HCEC 1CT (cell line): Measurements from ENCODE around the gene BABAM2.
"Not testable (repeated sequence)": the region's sequence is repeated elsewhere in the genome, so short reads cannot be mapped to it uniquely, and the experiment has no call there.

Experiments
- DNase-seq: peaks from one replicate; pipeline ENCODE4 v3.0.0-alpha.2; 2017

The BABAM2 gene

GRCh38 chr2:27988306-27988705, 97.8 kb downstream of the BABAM2 start:
- no peak for DNase-seq

- DNase-seq: no peak
These were observed 98.2 kb downstream of the BABAM2 start for GRCh38 chr2:27988718-27989117.

GRCh38 chr2:27989149-27989548, 98.6 kb downstream of the BABAM2 start:
- DNase-seq: no peak

- DNase-seq: no peak
These were observed 99.6 kb downstream of the BABAM2 start for GRCh38 chr2:27990030-27990590.

GRCh38 chr2:27991146-27991545, 100.6 kb downstream of the BABAM2 start:
- no peak for DNase-seq

GRCh38 chr2:27992787-27993401, 102.4 kb downstream of the BABAM2 start:
- peak; percentile 82 for DNase-seq

- DNase-seq: no peak
These were observed 102.9 kb downstream of the BABAM2 start for GRCh38 chr2:27993402-27993787.

GRCh38 chr2:27993950-27994728, 103.6 kb downstream of the BABAM2 start:
- DNase-seq: no peak

- DNase-seq: no peak
These were observed 105.8 kb downstream of the BABAM2 start for GRCh38 chr2:27996156-27996922.

- no peak for DNase-seq
These were observed 109.8 kb downstream of the BABAM2 start for GRCh38 chr2:28000287-28000686.

GRCh38 chr2:28002181-28002580, 111.7 kb downstream of the BABAM2 start:
- DNase-seq: peak; percentile 16

GRCh38 chr2:28004086-28004485, 113.6 kb downstream of the BABAM2 start:
- peak; percentile 91 for DNase-seq

- DNase-seq: no peak
These were observed 119.2 kb downstream of the BABAM2 start for GRCh38 chr2:28009732-28010131.

- no peak for DNase-seq
These were observed 120.8 kb downstream of the BABAM2 start for GRCh38 chr2:28011322-28011737.

GRCh38 chr2:28018474-28018873, 127.9 kb downstream of the BABAM2 start:
- DNase-seq: not testable (repeated sequence)

- not testable (repeated sequence) for DNase-seq
These were observed 129.0 kb downstream of the BABAM2 start for GRCh38 chr2:28019521-28019920.

GRCh38 chr2:28021898-28022297, 131.4 kb downstream of the BABAM2 start:
- no peak for DNase-seq

- no peak for DNase-seq
These were observed 134.6 kb downstream of the BABAM2 start for GRCh38 chr2:28025123-28025522.

- not testable (repeated sequence) for DNase-seq
These were observed 135.7 kb downstream of the BABAM2 start for GRCh38 chr2:28026230-28026629.

GRCh38 chr2:28028025-28028424, 137.5 kb downstream of the BABAM2 start:
- no peak for DNase-seq

- DNase-seq: no peak
These were observed 140.1 kb downstream of the BABAM2 start for GRCh38 chr2:28030600-28030999.

GRCh38 chr2:28032816-28033215, 142.3 kb downstream of the BABAM2 start:
- no peak for DNase-seq

GRCh38 chr2:28034696-28035095, 144.2 kb downstream of the BABAM2 start:
- DNase-seq: no peak
